ENCODE data around the gene CRY1. TPM values are rescaled to one million over a fixed set of nuclear protein-coding genes. Genes with fewer than 3 reads are reported as not detected.

CRY1 gene
- polyA plus RNA-seq, 2 of the 4 experiments (the other 2 are of a cell fraction), result 15.8 to 26.1 TPM

- CTCF ChIA-PET, result no interaction called here
- POLR2A ChIA-PET, result no interaction called here
- 87% methylated on average over 9 of the region's 9 CpGs for WGBS (ENCODE audit: missing lambda C conversion rate)
- Histone ChIP-seq H3K4me1 (peaks cover 1% of the 10 kb centered on the region; the same call in 2 of the 3 replicates), H3K9me3 (no peaks in the 10 kb centered on the region), H3K4me2 (no peak overlapping the region), H3K27ac (no peak overlapping the region), H3K4me3 (no peak overlapping the region)
- FAIRE-seq (no peak), DNase-seq (ENCODE audit: low read depth in 1 of 2, low spot score in 1 of 2) (no peak), ATAC-seq (no peak)
- no peak for TF ChIP-seq JUN (IDR thresholded peaks at IDR 0.05)
- TF ChIP-seq HOXA7 (CRISPR knock-in tag; IDR thresholded peaks at IDR 0.05), result no peak
- TF ChIP-seq CEBPB (IDR thresholded peaks at IDR 0.05), result no peak
- no peak for TF ChIP-seq RCOR1 (IDR thresholded peaks at IDR 0.05; ENCODE audit: low read depth, low read length)
- no peak for TF ChIP-seq ZSCAN20 (CRISPR knock-in tag; IDR thresholded peaks at IDR 0.05)
- no peak for TF ChIP-seq NPAS2 (CRISPR knock-in tag; IDR thresholded peaks at IDR 0.05; ENCODE audit: borderline replicate concordance)
- TF ChIP-seq EHMT2 (IDR thresholded peaks at IDR 0.05; ENCODE audit: low read depth), result no peak
These were observed 59.3 kb downstream of the CRY1 start for GRCh38 chr12:107033758-107034739.

GRCh38 chr12:107032266-107032665 lies 61.1 kb downstream of the CRY1 start:
- 86% methylated on average over 7 of the region's 7 CpGs for WGBS (ENCODE audit: missing lambda C conversion rate)
- POLR2A ChIA-PET, result no interaction called here
- ATAC-seq, result no peak

DNA sequence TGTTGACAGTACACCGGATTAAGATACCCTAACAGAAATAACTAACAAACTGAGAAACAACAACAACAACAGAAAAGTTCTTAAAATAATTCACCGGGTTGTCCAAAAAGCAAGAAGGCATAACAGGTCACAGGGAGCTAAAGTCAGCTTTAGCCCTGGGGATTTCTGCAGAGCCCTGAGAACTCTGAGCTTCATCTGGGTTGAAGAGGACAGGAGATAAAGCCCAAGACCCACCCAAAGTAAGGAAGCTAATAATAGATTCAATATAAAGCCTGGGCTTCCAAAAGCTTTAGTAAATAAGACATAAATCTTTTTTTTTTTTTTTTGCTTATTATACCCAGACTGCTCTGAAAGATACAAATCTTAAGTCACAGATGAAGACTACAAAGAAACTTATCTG lies 62.3 kb downstream of the CRY1 start:
- H3K9me3 ChIP-seq, result no peaks in the 10 kb centered on the region
- FAIRE-seq (no peak), ATAC-seq (no peak), DNase-seq (ENCODE audit: low read depth in 1 of 2, low spot score in 1 of 2) (no peak)
- POLR2A ChIA-PET, result no interaction called here
- TF ChIP-seq MAX (IDR thresholded peaks at IDR 0.05) (no peak), BCL3 (IDR thresholded peaks at IDR 0.05) (no peak), EP300 (IDR thresholded peaks at IDR 0.05) (no peak), NFE2L2 (conservative IDR thresholded peaks at IDR 0.05; ENCODE audit: low read length) (no peak), CBX2 (IDR thresholded peaks at IDR 0.05; ENCODE audit: borderline replicate concordance, low read depth) (no peak), JUNB (IDR thresholded peaks at IDR 0.05) (no peak), GATA3 (IDR thresholded peaks at IDR 0.05; ENCODE audit: borderline replicate concordance) (no peak)
- H3K4me3 ChIP-seq, result no peak overlapping the region
- 82% methylated on average over 2 of the region's 2 CpGs for whole genome bisulfite sequencing (ENCODE audit: missing lambda C conversion rate)
- H3K4me1 ChIP-seq, result peaks cover 28% of the 10 kb centered on the region
- H3K27ac ChIP-seq, result no peak overlapping the region
- CTCF ChIA-PET, result interaction anchor here (1.0 kb wide), 1 partner anchor 101 kb away, joined by 3 read pairs; no protein-coding TSS in a partner anchor
- no peak overlapping the region for H3K4me2 ChIP-seq

More at GRCh38 chr12:107032266-107032665, 61.1 kb downstream of the CRY1 start:
- CTCF ChIA-PET, result no interaction called here
- Histone ChIP-seq H3K27ac (no peak overlapping the region), H3K4me1 (peaks cover 19% of the 10 kb centered on the region), H3K9me3 (no peaks in the 10 kb centered on the region), H3K4me2 (no peak overlapping the region), H3K4me3 (no peak overlapping the region)
- no peak for FAIRE-seq
- no peak for DNase-seq (ENCODE audit: low read depth in 1 of 2, low spot score in 1 of 2)
- TF ChIP-seq RAD21 (conservative IDR thresholded peaks at IDR 0.05 in 1 of 2, IDR thresholded peaks at IDR 0.05 in 1 of 2) (no peak), ZC3H11A (IDR thresholded peaks at IDR 0.05) (no peak), PHF8 (IDR thresholded peaks at IDR 0.05; ENCODE audit: borderline replicate concordance, low read depth) (no peak), FOSB (CRISPR knock-in tag; IDR thresholded peaks at IDR 0.05) (no peak), MAZ (IDR thresholded peaks at IDR 0.05; ENCODE audit: borderline replicate concordance, low read depth, low read length) (no peak), ESRRA (IDR thresholded peaks at IDR 0.05; ENCODE audit: borderline replicate concordance, low read length) (no peak), RFX5 (IDR thresholded peaks at IDR 0.05) (no peak), CBX2 (IDR thresholded peaks at IDR 0.05; ENCODE audit: borderline replicate concordance, low read depth) (no peak), MYC (IDR thresholded peaks at IDR 0.05; ENCODE audit: borderline replicate concordance, low read length) (no peak), KDM1A (IDR thresholded peaks at IDR 0.05; ENCODE audit: low read depth) (no peak), ZSCAN20 (CRISPR knock-in tag; IDR thresholded peaks at IDR 0.05) (no peak), HOXA7 (CRISPR knock-in tag; IDR thresholded peaks at IDR 0.05) (no peak), TP53 (CRISPR knock-in tag; IDR thresholded peaks at IDR 0.05) (no peak), JUN (IDR thresholded peaks at IDR 0.05) (no peak), MAFK (IDR thresholded peaks at IDR 0.05; ENCODE audit: partially characterized antibody) (no peak), NFE2L2 (conservative IDR thresholded peaks at IDR 0.05; ENCODE audit: low read length) (no peak), EHF (CRISPR knock-in tag; IDR thresholded peaks at IDR 0.05) (no peak), MAX (IDR thresholded peaks at IDR 0.05) (no peak), ATOH8 (CRISPR knock-in tag; IDR thresholded peaks at IDR 0.05; ENCODE audit: low read depth) (no peak), ELK1 (IDR thresholded peaks at IDR 0.05; ENCODE audit: low read depth, low read length) (no peak)
